NAMALWA (cell line): Measurements from ENCODE around the gene RFX2.
A peak's percentile ranks its signal among the peaks of the same experiment; 100 is the strongest.
"Not testable (repeated sequence)": the region's sequence is repeated elsewhere in the genome, so short reads cannot be mapped to it uniquely, and the experiment has no call there.

ENCODE experiments used
- DNase-seq: peaks from one replicate; pipeline ENCODE4 v3.0.0-alpha.2; 2015; ENCODE audit warnings: low spot score

RFX2 gene

GRCh38 chr19:6038634-6039405, 71.5 kb downstream of the RFX2 start:
- DNase-seq = no peak

- DNase-seq = no peak
These were observed 75.3 kb downstream of the RFX2 start for GRCh38 chr19:6035026-6035425.

- DNase-seq = no peak
These were observed 75.8 kb downstream of the RFX2 start for GRCh38 chr19:6034512-6034911.

- DNase-seq = no peak
These were observed 76.5 kb downstream of the RFX2 start for GRCh38 chr19:6033744-6034264.

GRCh38 chr19:6032827-6033226, 77.5 kb downstream of the RFX2 start:
- DNase-seq = no peak

- DNase-seq = no peak
These were observed 77.9 kb downstream of the RFX2 start for GRCh38 chr19:6032381-6032780.

GRCh38 chr19:6030214-6030507, 80.1 kb downstream of the RFX2 start:
- no peak for DNase-seq

GRCh38 chr19:6026390-6027227, 83.7 kb downstream of the RFX2 start:
- no peak for DNase-seq

- DNase-seq = not testable (repeated sequence)
These were observed 85.5 kb downstream of the RFX2 start for GRCh38 chr19:6024756-6025155.

GRCh38 chr19:6023936-6024335, 86.4 kb downstream of the RFX2 start:
- DNase-seq = no peak

GRCh38 chr19:6023085-6023682, 87.1 kb downstream of the RFX2 start:
- no peak for DNase-seq

GRCh38 chr19:6022570-6023064, 87.7 kb downstream of the RFX2 start:
- no peak for DNase-seq

- peak; percentile 93 for DNase-seq
These were observed 88.3 kb downstream of the RFX2 start for GRCh38 chr19:6021878-6022569.

GRCh38 chr19:6020972-6021805, 89.1 kb downstream of the RFX2 start:
- no peak for DNase-seq

- no peak for DNase-seq
These were observed 90.0 kb downstream of the RFX2 start for GRCh38 chr19:6020166-6020882.

GRCh38 chr19:6018786-6019185, 91.5 kb downstream of the RFX2 start:
- peak; percentile 43 for DNase-seq

GRCh38 chr19:6017576-6017975, 92.7 kb downstream of the RFX2 start:
- no peak for DNase-seq

GRCh38 chr19:6015841-6016545, 94.3 kb downstream of the RFX2 start:
- DNase-seq = no peak

- no peak for DNase-seq
These were observed 95.7 kb downstream of the RFX2 start for GRCh38 chr19:6014551-6015135.
